Activated naive CD8-positive, alpha-beta T cell treated with anti-CD3 and anti-CD28 coated beads for 36 hours (primary cell): ENCODE measurements around the gene ERMARD. TPM values are rescaled to one million over a fixed set of nuclear protein-coding genes. Genes with fewer than 3 reads are reported as not detected.
"Not testable (repeated sequence)": the region's sequence is repeated elsewhere in the genome, so short reads cannot be mapped to it uniquely, and the experiment has no call there.

Experiments
- DNase-seq: peaks from one replicate; pipeline ENCODE4 v3.0.0; 2021
- H3K27ac Mint-ChIP-seq: one replicate; pipeline ENCODE4 v1.8.0; 2022; ENCODE audit warnings: mild to moderate bottlenecking, moderate library complexity, mixed read lengths
- H3K27me3 Mint-ChIP-seq: one replicate; pipeline ENCODE4 v1.8.0; 2022; ENCODE audit warnings: mild to moderate bottlenecking, mixed read lengths
- H3K36me3 Mint-ChIP-seq: one replicate; pipeline ENCODE4 v1.8.0; 2021; ENCODE audit warnings: mild to moderate bottlenecking, mixed read lengths
- H3K4me1 Mint-ChIP-seq: one replicate; pipeline ENCODE4 v1.8.0; 2021; ENCODE audit warnings: mixed read lengths
- H3K4me3 Mint-ChIP-seq: one replicate; pipeline ENCODE4 v1.8.0; 2022; ENCODE audit warnings: mild to moderate bottlenecking, moderate library complexity, mixed read lengths
- H3K9me3 Mint-ChIP-seq: one replicate; pipeline ENCODE4 v1.8.0; 2022; ENCODE audit warnings: mixed read lengths
- total RNA-seq, 2 experiments: library from RNA; stranded (reverse); gene quantifications; one replicate each; pipeline ENCODE4 v1.2.3, GENCODE V29; 2021

The ERMARD gene
- total RNA-seq, 2 experiments from 2014 or later = 24.0 to 26.2 TPM

GRCh38 chr6:169765789-169766188 lies 14.4 kb downstream of the ERMARD start:
- not testable (repeated sequence) for H3K4me1 Mint-ChIP-seq, H3K9me3 Mint-ChIP-seq, H3K27ac Mint-ChIP-seq, H3K27me3 Mint-ChIP-seq, DNase-seq, H3K4me3 Mint-ChIP-seq
- peaks cover 13% of the 10 kb centered on the region for H3K36me3 Mint-ChIP-seq

- Mint-ChIP-seq H3K4me1 (no peaks in the 10 kb centered on the region), H3K4me3 (no peak overlapping the region), H3K27me3 (no peaks in the 10 kb centered on the region), H3K36me3 (peaks cover 13% of the 10 kb centered on the region), H3K9me3 (no peaks in the 10 kb centered on the region), H3K27ac (no peak overlapping the region)
- DNase-seq = no peak
Observed at GRCh38 chr6:169766232-169766631, 14.8 kb downstream of the ERMARD start.

GRCh38 chr6:169766921-169767736 lies 15.7 kb downstream of the ERMARD start:
- no peak for DNase-seq
- Mint-ChIP-seq H3K4me1 (no peaks in the 10 kb centered on the region), H3K27ac (no peak overlapping the region), H3K9me3 (no peaks in the 10 kb centered on the region), H3K36me3 (peaks cover 18% of the 10 kb centered on the region), H3K27me3 (no peaks in the 10 kb centered on the region), H3K4me3 (no peak overlapping the region)

- H3K36me3 Mint-ChIP-seq = peaks cover 8% of the 10 kb centered on the region
- no peaks in the 10 kb centered on the region for H3K4me1 Mint-ChIP-seq
- H3K27me3 Mint-ChIP-seq = no peaks in the 10 kb centered on the region
- DNase-seq = no peak
- H3K27ac Mint-ChIP-seq = no peak overlapping the region
- no peak overlapping the region for H3K4me3 Mint-ChIP-seq
- H3K9me3 Mint-ChIP-seq = no peaks in the 10 kb centered on the region
Observed at GRCh38 chr6:169774347-169774746, 22.9 kb downstream of the ERMARD start.

GRCh38 chr6:169775321-169775720 lies 23.9 kb downstream of the ERMARD start:
- Mint-ChIP-seq H3K4me1 (no peaks in the 10 kb centered on the region), H3K36me3 (peaks cover 12% of the 10 kb centered on the region), H3K27ac (peak overlapping the region; percentile 50), H3K9me3 (no peaks in the 10 kb centered on the region), H3K27me3 (no peaks in the 10 kb centered on the region), H3K4me3 (no peak overlapping the region)
- DNase-seq = no peak

- Mint-ChIP-seq H3K4me1 (no peaks in the 10 kb centered on the region), H3K9me3 (no peaks in the 10 kb centered on the region), H3K27ac (no peak overlapping the region), H3K36me3 (peaks cover 20% of the 10 kb centered on the region), H3K27me3 (no peaks in the 10 kb centered on the region), H3K4me3 (no peak overlapping the region)
- no peak for DNase-seq
Observed at GRCh38 chr6:169776379-169776778, 25.0 kb downstream of the ERMARD start.

- Mint-ChIP-seq H3K4me3 (no peak overlapping the region), H3K27ac (no peak overlapping the region), H3K36me3 (peaks cover 21% of the 10 kb centered on the region), H3K4me1 (no peaks in the 10 kb centered on the region), H3K27me3 (no peaks in the 10 kb centered on the region), H3K9me3 (no peaks in the 10 kb centered on the region)
- DNase-seq = no peak
Observed at GRCh38 chr6:169777896-169778295, 26.5 kb downstream of the ERMARD start.

- H3K27ac Mint-ChIP-seq = no peak overlapping the region
- no peaks in the 10 kb centered on the region for H3K4me1 Mint-ChIP-seq
- DNase-seq = no peak
Observed at GRCh38 chr6:169778646-169779045, 27.2 kb downstream of the ERMARD start.

GRCh38 chr6:169779092-169779815 lies 27.8 kb downstream of the ERMARD start:
- Mint-ChIP-seq H3K27ac (no peak overlapping the region), H3K27me3 (no peaks in the 10 kb centered on the region), H3K4me3 (no peak overlapping the region), H3K4me1 (no peaks in the 10 kb centered on the region), H3K9me3 (no peaks in the 10 kb centered on the region), H3K36me3 (peaks cover 32% of the 10 kb centered on the region)
- DNase-seq = no peak

More at GRCh38 chr6:169778646-169779045, 27.2 kb downstream of the ERMARD start:
- Mint-ChIP-seq H3K36me3 (peaks cover 27% of the 10 kb centered on the region), H3K4me3 (no peak overlapping the region), H3K27me3 (no peaks in the 10 kb centered on the region), H3K9me3 (no peaks in the 10 kb centered on the region)

GRCh38 chr6:169779896-169780295 lies 28.5 kb downstream of the ERMARD start:
- H3K27ac Mint-ChIP-seq = no peak overlapping the region
- no peaks in the 10 kb centered on the region for H3K4me1 Mint-ChIP-seq
- no peaks in the 10 kb centered on the region for H3K27me3 Mint-ChIP-seq
- DNase-seq = no peak
- H3K4me3 Mint-ChIP-seq = no peak overlapping the region
- H3K9me3 Mint-ChIP-seq = no peaks in the 10 kb centered on the region
- peaks cover 33% of the 10 kb centered on the region for H3K36me3 Mint-ChIP-seq

- no peaks in the 10 kb centered on the region for H3K9me3 Mint-ChIP-seq
- no peaks in the 10 kb centered on the region for H3K27me3 Mint-ChIP-seq
- H3K4me1 Mint-ChIP-seq = no peaks in the 10 kb centered on the region
Observed at GRCh38 chr6:169780571-169781091, 29.2 kb downstream of the ERMARD start.

GRCh38 chr6:169782966-169783365 lies 31.5 kb downstream of the ERMARD start:
- no peaks in the 10 kb centered on the region for H3K9me3 Mint-ChIP-seq
- H3K4me1 Mint-ChIP-seq = no peaks in the 10 kb centered on the region
- H3K36me3 Mint-ChIP-seq = peaks cover 31% of the 10 kb centered on the region
- no peak for DNase-seq
- no peak overlapping the region for H3K4me3 Mint-ChIP-seq
- H3K27me3 Mint-ChIP-seq = no peaks in the 10 kb centered on the region
- no peak overlapping the region for H3K27ac Mint-ChIP-seq

More at GRCh38 chr6:169780571-169781091, 29.2 kb downstream of the ERMARD start:
- H3K27ac Mint-ChIP-seq = no peak overlapping the region
- H3K36me3 Mint-ChIP-seq = peaks cover 31% of the 10 kb centered on the region
- no peak for DNase-seq
- H3K4me3 Mint-ChIP-seq = no peak overlapping the region

GRCh38 chr6:169783401-169783800 lies 32.0 kb downstream of the ERMARD start:
- no peak for DNase-seq
- no peak overlapping the region for H3K4me3 Mint-ChIP-seq
- H3K9me3 Mint-ChIP-seq = no peaks in the 10 kb centered on the region
- H3K27ac Mint-ChIP-seq = no peak overlapping the region
- no peaks in the 10 kb centered on the region for H3K27me3 Mint-ChIP-seq
- H3K4me1 Mint-ChIP-seq = no peaks in the 10 kb centered on the region
- H3K36me3 Mint-ChIP-seq = peaks cover 31% of the 10 kb centered on the region

- DNase-seq = no peak
- Mint-ChIP-seq H3K4me3 (no peak overlapping the region), H3K36me3 (peaks cover 31% of the 10 kb centered on the region), H3K9me3 (no peaks in the 10 kb centered on the region), H3K27ac (no peak overlapping the region), H3K4me1 (no peaks in the 10 kb centered on the region), H3K27me3 (peaks cover 4% of the 10 kb centered on the region)
Observed at GRCh38 chr6:169783971-169784820, 32.8 kb downstream of the ERMARD start.
